Measurements from ENCODE around the gene PSAP.
"Not testable (repeated sequence)": the region's sequence is repeated elsewhere in the genome, so short reads cannot be mapped to it uniquely, and the experiment has no call there.

PSAP gene

GRCh38 chr10:71874680-71875354 is 23.8 kb upstream of the PSAP start:
- FAIRE-seq; DNase-seq (ENCODE audit: extremely low spot score, insufficient read length, low read depth): not testable (repeated sequence)

GRCh38 chr10:71873582-71874211 is 22.6 kb upstream of the PSAP start:
- peak; percentile 96 for FAIRE-seq
- peak; percentile 72 for DNase-seq (ENCODE audit: extremely low spot score, insufficient read length, low read depth)

- not testable (repeated sequence) for FAIRE-seq; DNase-seq (ENCODE audit: extremely low spot score, insufficient read length, low read depth)
These were observed 18.6 kb upstream of the PSAP start for GRCh38 chr10:71869601-71870000.

- FAIRE-seq: no peak
- DNase-seq (ENCODE audit: extremely low spot score, insufficient read length, low read depth): no peak
These were observed 17.2 kb upstream of the PSAP start for GRCh38 chr10:71868192-71868697.

GRCh38 chr10:71865561-71866041 is 14.6 kb upstream of the PSAP start:
- DNase-seq (ENCODE audit: extremely low spot score, insufficient read length, low read depth) (no peak), FAIRE-seq (no peak)

GRCh38 chr10:71864911-71865361 is 13.9 kb upstream of the PSAP start:
- DNase-seq (ENCODE audit: extremely low spot score, insufficient read length, low read depth): no peak
- no peak for FAIRE-seq

GRCh38 chr10:71863203-71863602 is 12.2 kb upstream of the PSAP start:
- DNase-seq (ENCODE audit: extremely low spot score, insufficient read length, low read depth) (no peak), FAIRE-seq (no peak)

GRCh38 chr10:71860243-71861029 is 9.4 kb upstream of the PSAP start:
- no peak for FAIRE-seq

GRCh38 chr10:71857934-71858890 is 7.2 kb upstream of the PSAP start:
- DNase-seq (ENCODE audit: extremely low spot score, insufficient read length, low read depth) (no peak), FAIRE-seq (no peak)

More at GRCh38 chr10:71860243-71861029, 9.4 kb upstream of the PSAP start:
- no peak for DNase-seq (ENCODE audit: extremely low spot score, insufficient read length, low read depth)

GRCh38 chr10:71856619-71857018 is 5.6 kb upstream of the PSAP start:
- DNase-seq (ENCODE audit: extremely low spot score, insufficient read length, low read depth): no peak
- no peak for FAIRE-seq

- FAIRE-seq (no peak), DNase-seq (ENCODE audit: extremely low spot score, insufficient read length, low read depth) (no peak)
These were observed 3.0 kb upstream of the PSAP start for GRCh38 chr10:71854031-71854430.

- DNase-seq (ENCODE audit: extremely low spot score, insufficient read length, low read depth) (no peak), FAIRE-seq (no peak)
These were observed 1.4 kb upstream of the PSAP start for GRCh38 chr10:71852355-71852937.

GRCh38 chr10:71851465-71852095 is 529 bp upstream of the PSAP start:
- DNase-seq (ENCODE audit: extremely low spot score, insufficient read length, low read depth); FAIRE-seq: not testable (repeated sequence)

GRCh38 chr10:71850021-71850742 is 869 bp downstream of the PSAP start:
- peak; percentile 47 for FAIRE-seq
- no peak for DNase-seq (ENCODE audit: extremely low spot score, insufficient read length, low read depth)

GRCh38 chr10:71849461-71849908 is 1.6 kb downstream of the PSAP start:
- no peak for FAIRE-seq
- DNase-seq (ENCODE audit: extremely low spot score, insufficient read length, low read depth): no peak

GRCh38 chr10:71848325-71849275 is 2.5 kb downstream of the PSAP start:
- no peak for FAIRE-seq
- DNase-seq (ENCODE audit: extremely low spot score, insufficient read length, low read depth): no peak

- FAIRE-seq: no peak
- no peak for DNase-seq (ENCODE audit: extremely low spot score, insufficient read length, low read depth)
These were observed 3.6 kb downstream of the PSAP start for GRCh38 chr10:71847418-71847817.
